ENCODE results near the gene NUDT21. TPM values are rescaled to one million over a fixed set of nuclear protein-coding genes. Genes with fewer than 3 reads are reported as not detected.

The NUDT21 gene
- total and polyA plus RNA-seq, 2 of the 4 experiments (the other 2 are of a cell fraction): 52.4 to 166 TPM

- DNase-seq: no peak
- Histone ChIP-seq H3K4ac (ENCODE audit: low read depth, low read length) (no peak overlapping the region), H4K20me1 (ENCODE audit: insufficient read depth, low read length) (peaks cover 9% of the 10 kb centered on the region; the same call in 1 of the 2 replicates), H3K9me3 (ENCODE audit: control insufficient read depth, insufficient read depth, low read length) (no peaks in the 10 kb centered on the region), H3K27ac (ENCODE audit: insufficient read depth, low read length) (no peak overlapping the region), H2AFZ (replicated peaks; ENCODE audit: low read length, poor library complexity) (no peak overlapping the region), H3K4me3 (ENCODE audit: insufficient read depth, low read depth, low read length) (no peak overlapping the region), H2BK5ac (ENCODE audit: low read depth, low read length, poor library complexity, severe bottlenecking) (no peak overlapping the region), H4K8ac (ENCODE audit: low read depth in 2 of 2, low read length in 2 of 2) (no peak overlapping the region), H2AK5ac (ENCODE audit: low read depth, low read length) (no peak overlapping the region), H3K23ac (ENCODE audit: low read depth, low read length) (no peak overlapping the region), H3K56ac (ENCODE audit: extremely low read depth, insufficient read depth, low read length) (no peak overlapping the region), H3K18ac (ENCODE audit: low read depth, low read length) (no peak overlapping the region), H3K4me2 (ENCODE audit: low read depth, low read length) (no peak overlapping the region), H2BK120ac (ENCODE audit: low read depth, low read length) (no peak overlapping the region), H3K27me3 (ENCODE audit: control insufficient read depth, insufficient read depth, low read length) (no peaks in the 10 kb centered on the region), H3K36me3 (ENCODE audit: control insufficient read depth, insufficient read depth, low read length) (peaks cover 29% of the 10 kb centered on the region), H3K14ac (replicated peaks; ENCODE audit: low read depth, low read length) (no peak overlapping the region), H3K9ac (ENCODE audit: low read depth, low read length) (no peak overlapping the region), H2BK20ac (ENCODE audit: low read depth, low read length) (no peak overlapping the region), H4K91ac (ENCODE audit: insufficient read depth, low read depth, low read length) (no peak overlapping the region), H4K5ac (ENCODE audit: low read depth, low read length) (no peak overlapping the region), H3K79me1 (ENCODE audit: low read depth in 1 of 2, low read length in 2 of 2) (peaks cover 25 to 27% of the 10 kb centered on the region in 2 experiments), H2AK9ac (replicated peaks; ENCODE audit: low read depth, low read length, poor library complexity) (peak overlapping the region; percentile 65), H2BK15ac (ENCODE audit: low read depth, low read length) (no peak overlapping the region), H3K9me1 (ENCODE audit: insufficient read depth, low read length) (peaks cover 10% of the 10 kb centered on the region; the same call in 1 of the 2 replicates), H3K4me1 (ENCODE audit: control insufficient read depth, insufficient read depth, low read length) (no peaks in the 10 kb centered on the region)
- in situ Hi-C loops (cut with MboI; ENCODE audit: low sequenced_read_pairs): no loop called here
- WGBS, 2 experiments (ENCODE audit: extremely low coverage in 2 of 2, insufficient read length in 1 of 2): no CpG with 5 or more reads among the region's 1 CpG
- CTCF ChIA-PET: no interaction called here
- dilution Hi-C loops (cut with HindIII; ENCODE audit: low sequenced_read_pairs, unreplicated experiment): no loop called here
- BruUV-seq (replicated peaks): no TSS peak
- POLR2A ChIA-PET (ENCODE audit: unreplicated experiment): no interaction called here
- no peak for ATAC-seq (ENCODE audit: low read depth)
- TF ChIP-seq CEBPB (IDR thresholded peaks at IDR 0.05; ENCODE audit: low read depth, low read length): no peak
- no peak for TF ChIP-seq CHD1 (IDR thresholded peaks at IDR 0.05; ENCODE audit: low read depth, low read length)
- no peak for TF ChIP-seq FOS (IDR thresholded peaks at IDR 0.05; ENCODE audit: low read depth, low read length)
- TF ChIP-seq MAZ (IDR thresholded peaks at IDR 0.05; ENCODE audit: borderline replicate concordance, low read depth, low read length): no peak
- no peak for TF ChIP-seq ELK1 (IDR thresholded peaks at IDR 0.05; ENCODE audit: borderline replicate concordance, low read depth, low read length)
- TF ChIP-seq USF2 (IDR thresholded peaks at IDR 0.05; ENCODE audit: low read depth, low read length): no peak
- TF ChIP-seq CTCF (conservative IDR thresholded peaks at IDR 0.05; ENCODE audit: low read depth, low read length): no peak
- no peak for TF ChIP-seq NFE2L2 (IDR thresholded peaks at IDR 0.05; ENCODE audit: low read depth, low read length)
- no peak for TF ChIP-seq RAD21 (IDR thresholded peaks at IDR 0.05; ENCODE audit: low read length)
- TF ChIP-seq RCOR1 (IDR thresholded peaks at IDR 0.05; ENCODE audit: insufficient replicate concordance, low read length): no peak
- TF ChIP-seq MAFK (IDR thresholded peaks at IDR 0.05; ENCODE audit: low read depth, low read length): no peak
- TF ChIP-seq BHLHE40 (IDR thresholded peaks at IDR 0.05; ENCODE audit: low read depth, low read length): no peak
- no peak for TF ChIP-seq POLR2A (IDR thresholded peaks at IDR 0.05; ENCODE audit: low read depth, low read length)
- TF ChIP-seq MXI1 (IDR thresholded peaks at IDR 0.05; ENCODE audit: borderline replicate concordance, low read depth, low read length): no peak
- TF ChIP-seq SMC3 (IDR thresholded peaks at IDR 0.05; ENCODE audit: low read depth, low read length): no peak
- TF ChIP-seq RFX5 (IDR thresholded peaks at IDR 0.05; ENCODE audit: low read depth, low read length): no peak
- intact Hi-C loops (cut with micrococcal nuclease): no loop called here
These were observed 13.1 kb downstream of the NUDT21 start for GRCh38 chr16:56438038-56438437.

Data from IMR-90 (cell line).